HL-60 (cell line): ENCODE measurements around the gene IBTK.
A peak's percentile ranks its signal among the peaks of the same experiment; 100 is the strongest.
"Not testable (repeated sequence)": the region's sequence is repeated elsewhere in the genome, so short reads cannot be mapped to it uniquely, and the experiment has no call there.

Experiments used
- DNase-seq, 2 experiments: peaks; one replicate each; pipeline ENCODE4 v3.0.0-alpha.2; 2010 to 2020; ENCODE audit warnings: low read depth in 1 of 2, low spot score in 1 of 2
- H3K27ac ChIP-seq: fragments of 250-450 bp; sonication (Bioruptor Pico); replicated peaks from 2 replicates; pipeline ENCODE4 v1.5.1; 2020; ENCODE audit warnings: mild to moderate bottlenecking, moderate library complexity
- H3K27me3 ChIP-seq: fragments of 250-450 bp; sonication (Bioruptor Pico); 2 replicates; pipeline ENCODE4 v1.5.1; 2021; ENCODE audit warnings: mild to moderate bottlenecking, moderate library complexity; ENCODE audit not compliant: insufficient read depth, poor library complexity, severe bottlenecking
- H3K4me3 ChIP-seq: replicated peaks from 2 replicates; pipeline ENCODE4 v1.5.1; 2011; ENCODE audit warnings: mild to moderate bottlenecking, control low read depth, low read length; ENCODE audit not compliant: insufficient read depth
- CTCF ChIP-seq: IDR thresholded peaks from one replicate; pipeline ENCODE4 v1.5.1; 2011; ENCODE audit warnings: low read length, control low read depth, inconsistent platforms; ENCODE audit not compliant: insufficient read depth
- GABPA ChIP-seq: IDR thresholded peaks from 2 replicates; pipeline ENCODE4 v1.6.1; 2012; ENCODE audit warnings: low read depth
- POLR2AphosphoS5 ChIP-seq: IDR thresholded peaks from 2 replicates; pipeline ENCODE4 v1.6.1; 2012; ENCODE audit warnings: low read depth
- REST ChIP-seq: IDR thresholded peaks from 2 replicates; pipeline ENCODE4 v1.6.1; 2012; ENCODE audit warnings: low read depth; ENCODE audit not compliant: insufficient replicate concordance
- SPI1 ChIP-seq: IDR thresholded peaks from 2 replicates; pipeline ENCODE4 v1.6.1; 2012; ENCODE audit warnings: low read depth, mild to moderate bottlenecking, borderline replicate concordance

Gene IBTK

GRCh38 chr6:82131441-82131840, 116.1 kb downstream of the IBTK start:
- Histone ChIP-seq H3K27me3 (peaks cover 8% of the 10 kb centered on the region), H3K27ac (no peak overlapping the region), H3K4me3 (no peak overlapping the region)
- no peak for DNase-seq
- no peak for TF ChIP-seq SPI1
- no peak for TF ChIP-seq GABPA
- TF ChIP-seq CTCF, result no peak
- TF ChIP-seq POLR2AphosphoS5, result no peak
- TF ChIP-seq REST, result no peak

- no peak overlapping the region for H3K27ac ChIP-seq
- H3K4me3 ChIP-seq, result no peak overlapping the region
- H3K27me3 ChIP-seq, result peaks cover 8% of the 10 kb centered on the region
- no peak for TF ChIP-seq GABPA
- no peak for TF ChIP-seq CTCF
- no peak for TF ChIP-seq POLR2AphosphoS5
- TF ChIP-seq SPI1, result no peak
- TF ChIP-seq REST, result no peak
- no peak for DNase-seq
Measured at GRCh38 chr6:82129797-82130196, 117.7 kb downstream of the IBTK start.

GRCh38 chr6:82128973-82129372, 118.6 kb downstream of the IBTK start:
- peak in 1 of 2 experiments; percentile 57 for DNase-seq
- TF ChIP-seq POLR2AphosphoS5 (peak; percentile 64; the same call in 1 of the 2 replicates), GABPA (peak; percentile 29; the same call in 1 of the 2 replicates)
- H3K4me3 ChIP-seq, H3K27me3 ChIP-seq, H3K27ac ChIP-seq: not testable (repeated sequence)

- Histone ChIP-seq H3K4me3 (no peak overlapping the region), H3K27ac (no peak overlapping the region), H3K27me3 (peaks cover 3% of the 10 kb centered on the region)
- no peak for DNase-seq
- no peak for TF ChIP-seq CTCF
- no peak for TF ChIP-seq GABPA
- TF ChIP-seq POLR2AphosphoS5, result no peak
- no peak for TF ChIP-seq REST
- TF ChIP-seq SPI1, result no peak
Measured at GRCh38 chr6:82123632-82124031, 123.9 kb downstream of the IBTK start.
